ENCODE measurements around the gene FLCN. TPM values are rescaled to one million over a fixed set of nuclear protein-coding genes. Genes with fewer than 3 reads are reported as not detected.

The FLCN gene
- total and polyA plus RNA-seq, 10 of the 15 experiments (the other 5 are each of a cell fraction or from before 2014, with no cell fraction given), result 1.1 to 24.7 (median 10.4) TPM

GRCh38 chr17:17201271-17201670, 35.7 kb downstream of the FLCN start (continued):
- no peak for TF ChIP-seq BCLAF1 (IDR thresholded peaks at IDR 0.05)
- no peak for TF ChIP-seq ZBTB33 (IDR thresholded peaks at IDR 0.05)
- TF ChIP-seq NRF1 (conservative IDR thresholded peaks at IDR 0.05; ENCODE audit: low read depth, low read length), result no peak

- intact Hi-C loops (cut with micrococcal nuclease; ENCODE audit: unreplicated experiment) (loop anchor here (10.0 kb wide), 2 partner anchors 104 to 196 kb away; partner anchors contain the start of gene NT5M), in situ Hi-C loops (cut with MboI) (no loop called here)
- Histone ChIP-seq H3K27ac (ENCODE audit: control insufficient read depth, insufficient read depth) (no peak overlapping the region), H3K4me2 (ENCODE audit: control insufficient read depth, insufficient read depth) (no peak overlapping the region), H3K9ac (ENCODE audit: control insufficient read depth, insufficient read depth, low read length) (no peak overlapping the region), H3K79me2 (ENCODE audit: control insufficient read depth, insufficient read depth, low read length) (peaks cover 32% of the 10 kb centered on the region), H3K4me3 (no peak overlapping the region), H4K20me1 (ENCODE audit: control insufficient read depth, insufficient read depth) (no peaks in the 10 kb centered on the region), H3K9me3 (replicated peaks; ENCODE audit: control insufficient read depth, insufficient read depth, low read length) (no peaks in the 10 kb centered on the region), H3K4me1 (ENCODE audit: control insufficient read depth, insufficient read depth, low read length) (peaks cover 7% of the 10 kb centered on the region; the same call in 1 of the 2 replicates), H2AFZ (ENCODE audit: control insufficient read depth, low read depth, low read length) (no peak overlapping the region), H3K36me3 (ENCODE audit: control insufficient read depth in 2 of 2, insufficient read depth in 2 of 2, low read length in 1 of 2) (peaks cover 2 to 7% of the 10 kb centered on the region in 2 experiments), H3K27me3 (replicated peaks in 1 of 2; ENCODE audit: control insufficient read depth in 2 of 2, insufficient read depth in 2 of 2, low read length in 1 of 2) (no peaks in the 10 kb centered on the region)
- no TSS peak for BruUV-seq (replicated peaks)
- DNase-seq (ENCODE audit: low read depth, low spot score) (no peak), FAIRE-seq (no peak), ATAC-seq (no peak)
- 89% methylated on average over 5 of the region's 5 CpGs for WGBS (ENCODE audit: insufficient coverage, insufficient replicate concordance, low lambda C conversion rate, missing lambda C conversion rate)
- CTCF ChIA-PET, result interaction anchor here (0.7 to 1.1 kb wide), 2 partner anchors 41 to 57 kb away, joined by 3 read pairs; no protein-coding TSS in a partner anchor
- RAD21 ChIA-PET (ENCODE audit: unreplicated experiment), result interaction anchor here (0.6 kb wide), 1 partner anchor 75 kb away, joined by 3 read pairs; no protein-coding TSS in a partner anchor
- SMC1A ChIA-PET (ENCODE audit: uncharacterized antibody, unreplicated experiment), result interaction anchor here (0.6 to 3.1 kb wide), 3 partner anchors 10 to 20 kb away, joined by 3 to 10 read pairs (median 8); no protein-coding TSS in a partner anchor
- POLR2A ChIA-PET, result interaction anchor here (1.1 kb wide), 1 partner anchor 8 kb away, joined by 3 read pairs; no protein-coding TSS in a partner anchor
- TF ChIP-seq IRF4 (IDR thresholded peaks at IDR 0.05; ENCODE audit: low read depth, low read length) (no peak), EED (IDR thresholded peaks at IDR 0.05; ENCODE audit: low read depth) (no peak), ZBTB33 (IDR thresholded peaks at IDR 0.05) (no peak), ZNF687 (IDR thresholded peaks at IDR 0.05) (no peak), KAT2A (conservative IDR thresholded peaks at IDR 0.05; ENCODE audit: control insufficient read depth, low read depth, low read length) (no peak), TCF12 (IDR thresholded peaks at IDR 0.05; ENCODE audit: low read depth, low read length) (no peak), NRF1 (conservative IDR thresholded peaks at IDR 0.05; ENCODE audit: low read depth, low read length) (no peak), CBFB (IDR thresholded peaks at IDR 0.05; ENCODE audit: low read depth) (no peak), ZNF384 (IDR thresholded peaks at IDR 0.05; ENCODE audit: borderline replicate concordance, low read depth, low read length) (no peak), FOS (IDR thresholded peaks at IDR 0.05; ENCODE audit: borderline replicate concordance, extremely low read depth, insufficient read length) (no peak)
Measured at GRCh38 chr17:17200831-17201230, 36.1 kb downstream of the FLCN start.
